Effector CD8-positive, alpha-beta T cell (primary cell): ENCODE measurements around the gene GLI2.

ENCODE experiments used
- DNase-seq: peaks from one replicate; lab custom pipeline; 2025; lab: John Stamatoyannopoulos, UW

GLI2 gene

DNA sequence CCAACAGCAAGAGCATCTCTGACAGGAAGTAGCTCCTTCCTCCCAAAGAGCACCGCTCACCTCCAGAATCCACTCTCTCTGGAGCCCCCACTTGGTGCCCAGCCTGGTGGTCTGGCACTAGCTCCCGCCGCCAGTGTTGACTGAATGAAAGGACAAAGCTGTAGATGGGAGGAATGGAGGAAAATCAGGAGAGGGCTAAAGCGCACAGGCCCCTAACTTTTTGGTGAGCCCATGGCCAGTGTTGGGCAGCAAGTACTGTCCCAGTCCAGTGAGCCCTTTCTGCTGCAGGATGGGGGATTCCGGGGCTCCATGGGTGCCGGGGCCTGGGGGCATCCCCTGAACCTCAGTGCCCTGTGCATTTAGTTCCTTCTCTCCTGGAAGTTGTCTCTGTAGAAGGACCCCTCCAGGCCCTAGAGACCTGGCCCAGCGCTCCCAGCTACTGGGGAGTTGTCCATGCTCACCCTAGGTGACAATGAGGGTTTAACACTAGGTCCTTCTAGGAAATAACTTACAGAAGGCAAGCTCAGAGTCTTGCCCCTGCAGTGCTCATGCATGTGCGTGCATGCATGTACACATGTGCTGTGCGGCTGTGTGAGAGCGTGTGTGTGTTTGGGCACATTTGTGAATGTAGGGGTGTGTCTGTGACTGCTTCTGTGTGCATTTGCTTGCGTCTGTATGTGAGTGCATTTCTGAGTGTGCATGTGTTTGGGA is 33.6 kb downstream of the GLI2 start:
- DNase-seq: no peak

GRCh38 chr2:120769787-120770120 is 34.1 kb downstream of the GLI2 start:
- no peak for DNase-seq

DNA sequence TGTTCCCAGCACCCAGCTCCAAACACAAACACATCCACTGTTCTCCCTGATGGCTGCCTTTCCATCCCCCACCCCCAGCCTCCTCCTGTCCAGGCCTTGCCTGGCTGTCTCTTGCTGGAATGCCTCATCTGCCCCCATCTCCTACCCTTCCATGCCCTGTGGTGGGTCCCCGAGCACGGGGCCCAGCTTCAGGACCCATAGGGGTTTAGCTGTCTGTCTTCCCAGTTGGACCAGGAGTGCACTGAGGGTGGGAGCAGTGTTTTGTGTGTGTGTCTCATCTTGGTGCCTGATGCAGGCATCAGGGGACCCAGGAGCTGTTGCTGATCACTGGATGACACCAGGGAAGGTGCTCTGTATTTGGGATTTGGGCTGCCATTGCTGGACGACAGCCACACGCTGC is 34.5 kb downstream of the GLI2 start:
- no peak for DNase-seq

DNA sequence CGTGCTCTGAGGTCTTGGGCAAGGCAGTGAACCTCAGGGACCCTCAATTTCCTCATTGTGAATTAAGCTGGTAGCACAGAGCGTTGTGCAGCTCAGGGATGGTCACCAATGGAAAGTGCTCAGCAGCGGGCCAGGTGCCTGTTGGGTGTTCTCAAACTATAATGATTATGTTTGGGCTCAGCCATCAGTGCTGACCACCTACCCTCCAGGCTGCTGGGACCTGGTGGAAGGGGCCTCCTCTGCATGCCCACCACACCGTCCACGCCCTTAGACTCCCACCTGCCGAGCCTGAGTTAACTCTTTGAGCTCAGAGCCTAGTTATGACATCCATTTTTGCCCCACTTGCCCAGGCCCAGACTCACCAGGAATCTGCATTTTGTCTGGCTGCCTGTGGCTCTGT is 35.0 kb downstream of the GLI2 start:
- DNase-seq: no peak

DNA sequence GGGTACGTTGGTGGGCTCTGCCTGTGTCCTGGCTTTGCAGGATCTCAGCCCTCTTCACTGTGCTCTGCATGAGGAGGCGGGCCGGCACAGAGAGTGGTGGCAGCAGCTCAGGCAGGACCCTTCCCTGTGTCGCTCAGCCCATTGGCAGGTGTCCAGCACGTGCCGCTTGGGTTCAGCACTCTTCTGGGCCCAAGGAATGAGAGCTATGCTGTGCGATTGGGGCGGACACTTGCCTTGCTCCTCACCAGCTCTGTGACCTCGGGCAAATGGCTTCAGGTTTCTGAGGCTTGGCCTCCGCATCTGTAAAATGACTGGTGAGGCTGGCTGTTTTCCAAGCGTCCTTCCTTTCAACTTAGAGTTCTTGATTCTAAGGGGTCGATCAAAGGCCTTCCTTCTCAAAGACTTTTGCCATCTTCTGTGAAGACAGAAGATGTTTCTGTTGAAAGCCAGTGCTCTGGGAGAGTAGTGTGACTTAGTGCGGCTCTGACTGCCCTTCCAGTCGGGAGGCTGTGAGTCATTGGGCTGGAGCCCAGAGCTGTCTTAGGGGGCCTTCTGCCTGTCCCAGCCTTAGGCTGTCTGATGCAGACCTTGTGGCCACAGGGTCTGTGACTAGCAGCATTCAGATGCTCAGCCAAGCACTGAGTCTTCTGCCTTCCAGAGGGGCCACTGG is 35.6 kb downstream of the GLI2 start:
- DNase-seq: no peak

DNA sequence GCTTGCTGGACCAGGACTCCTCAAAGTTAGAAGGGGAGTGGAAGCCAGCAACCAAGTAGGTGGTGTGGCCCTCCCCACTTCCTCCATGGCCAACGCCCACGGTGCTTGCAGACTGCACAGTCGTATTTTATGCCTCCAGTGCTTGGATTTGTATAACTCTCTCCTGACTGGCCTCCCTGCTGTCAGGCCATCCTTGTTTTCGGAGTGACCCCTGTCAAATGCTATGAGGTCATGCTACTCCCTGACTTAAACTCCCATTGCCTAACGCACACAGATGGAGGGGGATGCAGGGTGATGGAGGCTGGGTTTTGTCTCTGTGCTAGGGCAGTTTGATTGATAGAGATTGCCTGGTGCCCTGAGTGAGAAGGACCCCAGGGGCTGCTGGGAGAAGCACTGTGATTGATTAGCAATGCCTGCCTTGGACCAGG is 36.1 kb downstream of the GLI2 start:
- DNase-seq: no peak

- DNase-seq: no peak
These were observed 36.6 kb downstream of the GLI2 start for GRCh38 chr2:120772261-120772660.

DNA sequence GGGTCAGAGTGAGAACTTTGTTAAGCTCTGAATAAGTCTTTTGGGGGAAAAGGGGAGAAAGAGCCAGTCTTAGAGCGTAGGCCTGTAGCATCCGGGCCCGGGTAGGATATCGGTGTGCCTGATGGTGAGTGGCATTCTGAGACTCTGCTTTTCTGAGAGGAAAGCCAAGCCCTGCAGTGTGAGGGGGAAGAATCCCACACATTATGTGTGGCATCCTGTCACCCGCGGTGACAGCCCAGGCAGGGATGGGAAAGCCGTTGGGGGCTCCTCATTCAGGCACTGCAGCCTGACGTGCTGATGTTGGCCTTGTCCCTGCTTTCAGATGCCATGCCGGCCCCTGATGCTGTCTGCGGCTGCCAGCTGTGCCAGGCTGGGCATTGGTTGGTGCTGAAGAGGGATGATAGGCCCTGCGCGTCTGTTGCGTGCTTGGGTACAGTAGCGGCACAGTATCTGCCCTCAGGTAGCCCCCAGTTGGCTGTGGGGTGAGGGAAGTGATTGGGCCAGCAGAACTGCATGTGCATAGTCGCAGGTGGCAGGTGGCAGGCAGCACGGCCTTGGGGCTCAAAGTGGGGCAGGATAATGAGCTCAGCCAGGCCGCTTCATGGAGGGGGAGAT is 37.6 kb downstream of the GLI2 start:
- DNase-seq: no peak

DNA sequence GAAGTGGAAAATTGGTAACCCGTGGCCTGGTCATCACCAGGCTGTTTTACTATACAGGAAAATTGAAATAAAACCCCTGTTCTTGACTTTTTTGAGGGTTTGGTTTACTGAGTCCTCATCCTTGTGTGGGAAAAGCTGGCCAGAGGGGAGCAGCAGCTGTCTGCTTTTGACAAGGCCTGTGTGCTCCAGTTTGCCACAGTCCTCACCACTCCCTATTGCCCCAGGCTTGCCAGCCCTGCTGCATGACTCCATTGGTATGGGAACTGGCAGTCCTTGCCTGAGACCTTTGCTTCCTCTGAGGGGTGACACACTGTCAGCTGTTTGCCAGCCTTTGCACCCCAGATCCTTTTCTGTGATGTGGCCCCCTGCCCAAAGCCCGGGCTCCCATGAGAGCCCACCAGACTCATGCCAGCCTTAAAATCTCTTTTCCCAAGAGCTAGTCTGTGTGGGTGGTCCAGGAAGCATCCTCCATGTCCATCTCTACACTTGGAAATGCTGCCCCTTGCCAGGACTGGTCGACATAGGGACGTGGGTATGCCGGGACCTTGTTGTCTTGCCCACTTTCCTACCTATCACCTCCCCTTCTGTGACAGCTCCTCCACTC is 39.0 kb downstream of the GLI2 start:
- DNase-seq: no peak

- no peak for DNase-seq
These were observed 39.5 kb downstream of the GLI2 start for GRCh38 chr2:120775194-120775593.

- no peak for DNase-seq
These were observed 40.3 kb downstream of the GLI2 start for GRCh38 chr2:120775801-120776589.

GRCh38 chr2:120776649-120777048 is 41.0 kb downstream of the GLI2 start:
- no peak for DNase-seq

DNA sequence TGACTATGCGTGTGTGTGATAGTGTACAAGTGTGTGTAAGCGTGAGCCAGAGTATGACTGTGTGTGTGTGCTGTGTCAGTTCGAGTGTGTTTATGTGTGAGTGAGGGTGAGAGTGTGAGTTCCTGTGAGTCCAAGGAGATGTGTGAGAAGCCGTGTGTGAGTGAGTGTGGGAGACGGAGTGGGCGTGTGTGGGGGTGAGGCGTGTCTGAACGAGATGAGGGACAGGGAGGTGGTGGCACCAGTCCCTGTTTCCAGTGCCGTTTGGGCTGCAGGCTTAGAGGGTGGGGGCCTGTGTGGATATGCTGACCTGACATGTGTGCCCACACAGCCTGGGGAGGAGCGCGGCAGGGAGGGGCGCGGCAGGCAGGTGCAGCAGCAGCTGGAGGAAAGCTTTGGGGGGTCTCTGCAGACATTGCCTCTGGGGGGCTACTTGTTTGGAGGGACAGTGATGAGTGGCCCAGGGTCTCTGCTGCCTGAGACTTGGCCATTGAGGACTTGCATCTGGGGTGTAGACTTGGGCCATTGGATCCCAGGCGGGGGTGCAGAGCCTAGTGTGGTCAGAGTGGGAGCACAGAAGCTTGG is 41.6 kb downstream of the GLI2 start:
- DNase-seq: no peak

- no peak for DNase-seq
These were observed 42.1 kb downstream of the GLI2 start for GRCh38 chr2:120777787-120778186.

DNA sequence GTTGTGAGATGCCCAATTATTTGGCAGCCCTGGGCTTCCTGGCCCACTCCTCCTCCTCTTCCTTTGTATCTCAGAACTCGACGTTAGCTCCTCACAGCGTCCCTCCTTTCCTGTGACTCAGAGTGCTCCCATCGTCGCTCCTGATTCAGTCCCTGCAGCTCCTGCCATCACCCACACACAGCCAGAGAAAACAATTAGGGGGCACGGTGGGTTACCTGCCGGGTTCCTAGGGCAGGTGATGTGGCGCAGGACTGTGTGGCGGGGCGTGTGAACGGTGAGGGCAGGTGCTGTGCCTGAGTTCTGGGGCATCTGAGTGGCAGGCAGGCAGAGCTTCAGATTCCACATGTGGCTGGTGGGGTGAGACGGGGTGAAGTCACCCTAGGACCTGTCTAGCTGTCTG is 42.6 kb downstream of the GLI2 start:
- DNase-seq: no peak

GRCh38 chr2:120779781-120780283 is 44.2 kb downstream of the GLI2 start:
- no peak for DNase-seq

GRCh38 chr2:120780402-120780801 is 44.7 kb downstream of the GLI2 start:
- DNase-seq: no peak

- no peak for DNase-seq
These were observed 47.7 kb downstream of the GLI2 start for GRCh38 chr2:120783371-120783791.

- DNase-seq: no peak
These were observed 48.3 kb downstream of the GLI2 start for GRCh38 chr2:120783969-120784372.
